Upper lobe of right lung (tissue), 1 donor: ENCODE data around the gene BTBD19. TPM values are rescaled to one million over a fixed set of nuclear protein-coding genes. Genes with fewer than 3 reads are reported as not detected.
"Not testable (repeated sequence)": the region's sequence is repeated elsewhere in the genome, so short reads cannot be mapped to it uniquely, and the experiment has no call there.

Experiments used
- ATAC-seq: fragments of 200-7000 bp; cut with Tn5 transposase; one replicate; pipeline ENCODE4 v1.9.1; 2020; ENCODE audit warnings: mild to moderate bottlenecking, moderate library complexity
- DNase-seq: peaks from one replicate; pipeline ENCODE4 v3.0.0-alpha.2; 2020
- H3K27ac ChIP-seq: fragments of 200-600 bp; one replicate; pipeline ENCODE4 v1.8.0; 2022
- H3K27me3 ChIP-seq: fragments of 200-600 bp; one replicate; pipeline ENCODE4 v1.8.0; 2022; ENCODE audit warnings: mild to moderate bottlenecking
- H3K36me3 ChIP-seq: fragments of 200-600 bp; one replicate; pipeline ENCODE4 v1.8.0; 2022
- H3K4me1 ChIP-seq: fragments of 200-600 bp; one replicate; pipeline ENCODE4 v1.8.0; 2022
- H3K4me3 ChIP-seq: fragments of 200-600 bp; one replicate; pipeline ENCODE4 v1.8.0; 2022; ENCODE audit warnings: mild to moderate bottlenecking
- H3K9me3 ChIP-seq: fragments of 200-600 bp; one replicate; pipeline ENCODE4 v1.8.0; 2022
- intact Hi-C: fragments of 100-400 bp; cut with DNase I; formaldehyde crosslinking; loops from one replicate; pipeline ENCODE4 v1.11.0; 2022
- total RNA-seq: library from RNA; stranded (reverse); fragmentation: NEBNext Ultra II Directional; extraction: Animal tissue kit (Norgen Biotek cat#: 25700); gene quantifications from one replicate; pipeline ENCODE4 v1.2.1, GENCODE V29; 2021
- TF ChIP-seq, protein P1 (sequence below): fragments of 200-600 bp; IDR thresholded peaks from one replicate; pipeline ENCODE4 v1.8.0; 2022; ENCODE audit warnings: antibody characterized with exemption
- donor health status: DM: no; HTN: yes; CAD: no; lungs with severe emphysema.

The BTBD19 gene
- total RNA-seq, 1 donor from 2014 or later, result 9.2 TPM

GRCh38 chr1:44811234-44811633 lies 2.9 kb downstream of the BTBD19 start:
- H3K27ac ChIP-seq, result peak overlapping the region; percentile 100
- H3K4me3 ChIP-seq, result no peak overlapping the region
- H3K36me3 ChIP-seq, result peaks cover 6% of the 10 kb centered on the region
- ATAC-seq (no peak), DNase-seq (peak; percentile 12)
- H3K9me3 ChIP-seq, result no peaks in the 10 kb centered on the region
- peaks cover 70% of the 10 kb centered on the region for H3K4me1 ChIP-seq
- intact Hi-C loops, result no loop called here
- no peaks in the 10 kb centered on the region for H3K27me3 ChIP-seq
- TF ChIP-seq, protein P1, sequence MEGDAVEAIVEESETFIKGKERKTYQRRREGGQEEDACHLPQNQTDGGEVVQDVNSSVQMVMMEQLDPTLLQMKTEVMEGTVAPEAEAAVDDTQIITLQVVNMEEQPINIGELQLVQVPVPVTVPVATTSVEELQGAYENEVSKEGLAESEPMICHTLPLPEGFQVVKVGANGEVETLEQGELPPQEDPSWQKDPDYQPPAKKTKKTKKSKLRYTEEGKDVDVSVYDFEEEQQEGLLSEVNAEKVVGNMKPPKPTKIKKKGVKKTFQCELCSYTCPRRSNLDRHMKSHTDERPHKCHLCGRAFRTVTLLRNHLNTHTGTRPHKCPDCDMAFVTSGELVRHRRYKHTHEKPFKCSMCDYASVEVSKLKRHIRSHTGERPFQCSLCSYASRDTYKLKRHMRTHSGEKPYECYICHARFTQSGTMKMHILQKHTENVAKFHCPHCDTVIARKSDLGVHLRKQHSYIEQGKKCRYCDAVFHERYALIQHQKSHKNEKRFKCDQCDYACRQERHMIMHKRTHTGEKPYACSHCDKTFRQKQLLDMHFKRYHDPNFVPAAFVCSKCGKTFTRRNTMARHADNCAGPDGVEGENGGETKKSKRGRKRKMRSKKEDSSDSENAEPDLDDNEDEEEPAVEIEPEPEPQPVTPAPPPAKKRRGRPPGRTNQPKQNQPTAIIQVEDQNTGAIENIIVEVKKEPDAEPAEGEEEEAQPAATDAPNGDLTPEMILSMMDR, result no peak

GRCh38 chr1:44812822-44813543 lies 4.7 kb downstream of the BTBD19 start:
- Histone ChIP-seq H3K27ac (peak overlapping the region; percentile 87), H3K4me3 (peak overlapping the region; percentile 60), H3K36me3 (no peaks in the 10 kb centered on the region), H3K9me3 (no peaks in the 10 kb centered on the region), H3K27me3 (no peaks in the 10 kb centered on the region), H3K4me1 (peaks cover 53% of the 10 kb centered on the region)
- DNase-seq, result peak; percentile 73
- peak; percentile 0 for ATAC-seq
- TF ChIP-seq, protein P1, result no peak
- intact Hi-C loops, result no loop called here

DNA sequence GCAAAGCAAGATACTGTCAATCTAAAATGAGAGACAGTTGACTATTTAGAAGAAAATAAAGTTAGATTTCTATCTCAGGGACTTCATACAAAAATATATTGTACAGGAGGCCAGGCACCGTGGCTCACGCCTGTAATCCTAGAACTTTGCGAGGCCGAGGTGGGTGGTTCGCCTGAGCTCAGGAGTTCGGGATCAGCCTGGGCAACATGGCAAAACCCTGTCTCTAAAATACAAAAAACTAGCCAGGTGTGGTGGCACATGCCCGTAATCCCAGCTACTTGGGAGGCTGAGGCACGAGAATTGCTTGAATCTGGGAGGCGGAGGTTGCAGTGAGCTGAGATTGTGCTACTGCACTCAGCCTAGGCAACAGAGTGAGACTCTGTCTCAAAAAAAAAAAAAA lies 7.6 kb downstream of the BTBD19 start:
- H3K27me3 ChIP-seq, H3K36me3 ChIP-seq, intact Hi-C loops, H3K4me3 ChIP-seq, ATAC-seq, H3K9me3 ChIP-seq, H3K27ac ChIP-seq: not testable (repeated sequence)
- H3K4me1 ChIP-seq, result peaks cover 29% of the 10 kb centered on the region
- DNase-seq, result peak; percentile 42

DNA sequence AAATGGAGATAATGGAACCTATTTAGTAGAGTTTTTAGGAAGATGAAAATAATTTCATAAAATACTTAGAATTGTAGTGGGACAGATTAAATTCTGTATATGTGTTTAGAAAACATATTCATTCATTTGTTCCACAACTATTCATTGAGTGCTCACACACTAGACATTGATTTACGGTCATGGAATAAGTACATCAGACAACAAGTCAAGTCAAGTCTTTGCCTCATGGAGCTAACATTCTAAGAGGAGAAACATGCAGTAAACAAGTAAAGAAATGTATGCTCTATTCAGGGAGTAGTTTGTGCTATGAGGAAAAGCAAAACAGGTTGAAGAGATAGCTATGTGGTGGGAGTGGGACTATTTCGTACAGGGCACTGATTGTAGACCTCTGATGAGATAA lies 9.0 kb downstream of the BTBD19 start:
- Histone ChIP-seq H3K27ac (no peak overlapping the region), H3K27me3 (no peaks in the 10 kb centered on the region), H3K4me1 (peaks cover 19% of the 10 kb centered on the region), H3K4me3 (no peak overlapping the region), H3K9me3 (no peaks in the 10 kb centered on the region), H3K36me3 (no peaks in the 10 kb centered on the region)
- no peak for DNase-seq
- no peak for ATAC-seq
- intact Hi-C loops, result no loop called here
- TF ChIP-seq, protein P1, result no peak

DNA sequence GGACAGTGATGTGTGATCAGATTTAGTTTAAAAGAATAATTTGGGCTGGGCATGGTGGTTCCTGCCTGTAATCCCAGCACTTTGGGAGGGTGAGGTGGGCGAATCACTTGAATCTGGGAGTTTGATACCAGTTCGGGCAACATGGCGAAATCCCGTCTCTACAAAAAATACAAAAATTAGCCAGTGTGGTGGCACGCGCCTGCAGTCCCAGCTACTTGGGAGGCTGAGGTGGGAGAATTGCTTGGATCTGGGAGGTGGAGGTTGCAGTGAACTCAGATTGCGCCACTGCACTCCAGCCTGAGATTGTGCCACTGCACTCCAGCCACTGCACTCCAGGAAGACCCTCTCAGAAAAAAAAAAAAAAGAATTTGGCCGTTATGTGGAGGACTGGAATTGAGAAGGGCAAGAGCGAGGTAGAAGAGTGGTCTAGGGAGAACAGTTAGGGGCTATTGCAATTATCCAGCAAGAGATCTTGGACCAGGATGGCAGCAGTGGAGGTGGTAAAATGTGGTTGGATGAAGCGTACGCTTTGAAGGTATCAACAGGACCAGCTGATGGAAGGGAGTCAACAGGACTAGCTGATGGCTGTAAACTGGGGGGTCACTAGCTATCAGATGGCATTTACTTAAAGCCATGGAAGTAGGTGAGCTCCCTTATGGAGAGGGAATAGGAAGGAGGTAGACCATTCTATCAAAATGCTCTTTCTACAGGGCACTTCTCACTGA lies 9.6 kb downstream of the BTBD19 start:
- Histone ChIP-seq H3K27ac (no peak overlapping the region), H3K9me3 (no peaks in the 10 kb centered on the region), H3K4me3 (no peak overlapping the region), H3K36me3 (no peaks in the 10 kb centered on the region), H3K4me1 (peaks cover 18% of the 10 kb centered on the region), H3K27me3 (no peaks in the 10 kb centered on the region)
- ATAC-seq (no peak), DNase-seq (no peak)
- TF ChIP-seq, protein P1, result no peak
- intact Hi-C loops, result no loop called here

DNA sequence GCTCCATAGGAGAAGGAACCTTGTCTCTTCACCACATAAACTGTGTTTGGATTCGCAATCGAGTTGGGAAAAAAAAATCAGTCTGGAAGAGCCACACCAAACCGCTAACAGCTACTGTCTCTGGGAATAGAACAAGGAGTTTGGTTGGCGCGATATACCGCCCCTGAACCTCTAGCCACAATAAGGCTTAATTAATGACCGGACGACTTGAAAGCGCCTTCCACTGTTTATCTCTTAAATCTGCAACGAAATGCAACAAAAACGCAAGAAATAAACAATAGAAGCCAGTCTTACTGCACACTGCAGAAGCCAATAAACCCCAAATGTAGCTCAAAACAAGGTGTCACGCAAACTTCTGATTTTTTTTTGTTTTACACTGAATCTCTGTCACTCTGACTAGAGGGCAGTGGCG lies 10.9 kb downstream of the BTBD19 start:
- TF ChIP-seq, protein P1, result no peak
- no peak for DNase-seq
- H3K9me3 ChIP-seq, result no peaks in the 10 kb centered on the region
- intact Hi-C loops, result no loop called here
- no peak for ATAC-seq
- H3K4me1 ChIP-seq, result peaks cover 7% of the 10 kb centered on the region
- H3K27me3 ChIP-seq, result no peaks in the 10 kb centered on the region
- peak overlapping the region; percentile 100 for H3K27ac ChIP-seq
- H3K4me3 ChIP-seq, result peak overlapping the region; percentile 66
- H3K36me3 ChIP-seq, result no peaks in the 10 kb centered on the region
